ENCODE results near the gene PLXNA2.

PLXNA2 gene

DNA sequence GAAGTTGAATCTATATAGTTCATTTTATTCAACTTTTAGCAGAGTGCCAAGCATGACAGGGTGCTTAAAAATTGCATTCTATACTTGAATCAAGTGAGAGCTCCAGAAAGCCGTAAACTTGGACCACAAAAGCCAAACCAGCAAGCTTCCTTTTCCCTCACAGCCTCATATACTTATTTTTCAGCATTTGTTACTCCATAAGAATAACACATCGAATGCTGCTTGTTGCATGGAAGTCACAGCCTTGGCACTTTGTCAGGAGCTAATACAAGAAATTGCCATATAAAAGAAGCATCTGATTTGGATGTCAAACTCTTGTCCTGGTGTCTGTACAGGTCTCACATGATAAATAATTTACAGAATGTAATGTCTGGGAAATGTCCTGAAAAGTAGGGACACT, 87.4 kb downstream of the PLXNA2 start:
- Mint-ChIP-seq H3K4me3 (no peak overlapping the region), H3K36me3 (ENCODE audit: insufficient read depth) (peaks cover 2% of the 10 kb centered on the region), H3K9me3 (no peaks in the 10 kb centered on the region), H3K27me3 (peaks cover 12 to 19% of the 10 kb centered on the region in 2 donors), H3K4me1 (ENCODE audit: low read depth in 2 of 2) (no peaks in the 10 kb centered on the region), H3K27ac (no peak overlapping the region)
- ATAC-seq (replicated peaks) (no peak), DNase-seq (no peak)

DNA sequence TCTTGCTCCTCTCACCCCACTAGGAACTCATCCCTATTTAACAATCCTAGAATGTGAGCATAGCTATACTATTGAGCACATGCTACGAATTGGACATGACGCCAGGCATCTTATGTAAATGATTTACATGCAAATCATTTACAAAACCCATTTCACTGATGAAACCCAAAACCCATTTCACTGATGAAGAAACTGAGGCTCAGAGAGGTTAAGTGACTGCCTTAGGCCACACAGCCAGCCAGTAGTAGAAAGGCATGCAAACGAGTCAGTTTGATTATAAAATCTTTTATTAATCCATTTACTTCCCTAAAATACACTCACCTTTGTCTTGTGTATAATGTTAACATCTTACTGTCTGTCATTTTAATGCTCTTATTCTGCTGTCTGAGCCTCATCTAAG, 87.9 kb downstream of the PLXNA2 start:
- H3K9me3 Mint-ChIP-seq, result no peaks in the 10 kb centered on the region
- H3K4me1 Mint-ChIP-seq (ENCODE audit: low read depth in 2 of 2), result no peaks in the 10 kb centered on the region
- DNase-seq (no peak), ATAC-seq (replicated peaks) (no peak)
- H3K27ac Mint-ChIP-seq, result no peak overlapping the region
- H3K36me3 Mint-ChIP-seq (ENCODE audit: insufficient read depth), result peaks cover 2% of the 10 kb centered on the region
- peaks cover 10 to 19% of the 10 kb centered on the region in 2 donors for H3K27me3 Mint-ChIP-seq
- H3K4me3 Mint-ChIP-seq, result no peak overlapping the region

DNA sequence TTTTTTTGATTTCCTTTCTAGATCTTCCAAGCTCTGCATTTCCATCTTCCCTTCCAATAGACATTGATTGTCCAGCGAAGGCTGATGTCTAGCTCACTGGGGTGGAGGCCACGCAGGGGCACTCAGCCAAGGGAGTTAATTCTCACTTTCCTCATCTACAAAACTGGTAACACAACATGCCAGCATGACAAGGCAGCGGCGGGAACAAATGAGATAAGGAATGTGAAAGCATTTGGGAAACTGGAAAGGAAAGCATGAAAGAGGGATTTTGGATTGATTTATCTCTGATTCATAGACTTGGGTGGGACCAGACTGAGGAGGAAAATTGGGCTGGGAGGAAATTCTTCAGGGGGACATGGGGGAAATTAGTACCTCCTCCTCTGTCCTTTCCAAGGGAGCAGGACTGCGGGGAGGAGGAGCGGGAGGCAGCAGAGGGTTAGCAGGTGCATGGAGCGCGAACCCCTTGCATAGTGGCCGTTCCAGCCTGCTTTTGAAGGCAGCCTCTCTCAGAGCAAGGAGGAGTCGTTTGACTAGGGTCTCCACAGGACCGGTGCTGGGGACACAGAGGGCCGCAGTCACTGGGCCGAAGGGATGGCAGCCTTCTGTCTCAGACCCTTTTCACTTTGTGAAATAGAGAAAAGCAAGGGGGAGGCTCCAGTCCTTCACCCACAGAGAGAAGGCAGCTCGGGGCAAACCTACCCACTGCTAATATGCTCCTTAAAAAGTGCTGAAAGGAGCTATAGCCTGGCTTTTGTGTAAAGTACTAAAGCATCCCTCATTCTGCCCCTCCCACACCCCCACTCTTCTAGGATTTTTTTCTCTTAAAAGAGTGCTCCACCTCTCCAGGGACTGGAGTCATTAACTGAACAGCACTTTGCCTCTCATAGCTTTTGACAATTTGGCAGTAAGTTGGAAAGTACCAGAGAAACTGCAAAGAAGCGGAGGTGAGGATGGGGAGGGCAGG, 89.2 kb downstream of the PLXNA2 start:
- peaks cover 10 to 19% of the 10 kb centered on the region in 2 donors for H3K27me3 Mint-ChIP-seq
- peaks cover 2% of the 10 kb centered on the region for H3K36me3 Mint-ChIP-seq (ENCODE audit: insufficient read depth)
- no peak overlapping the region for H3K27ac Mint-ChIP-seq
- H3K9me3 Mint-ChIP-seq, result no peaks in the 10 kb centered on the region
- no peak overlapping the region for H3K4me3 Mint-ChIP-seq
- ATAC-seq (replicated peaks) (no peak), DNase-seq (no peak)
- no peaks in the 10 kb centered on the region for H3K4me1 Mint-ChIP-seq (ENCODE audit: low read depth in 2 of 2)

DNA sequence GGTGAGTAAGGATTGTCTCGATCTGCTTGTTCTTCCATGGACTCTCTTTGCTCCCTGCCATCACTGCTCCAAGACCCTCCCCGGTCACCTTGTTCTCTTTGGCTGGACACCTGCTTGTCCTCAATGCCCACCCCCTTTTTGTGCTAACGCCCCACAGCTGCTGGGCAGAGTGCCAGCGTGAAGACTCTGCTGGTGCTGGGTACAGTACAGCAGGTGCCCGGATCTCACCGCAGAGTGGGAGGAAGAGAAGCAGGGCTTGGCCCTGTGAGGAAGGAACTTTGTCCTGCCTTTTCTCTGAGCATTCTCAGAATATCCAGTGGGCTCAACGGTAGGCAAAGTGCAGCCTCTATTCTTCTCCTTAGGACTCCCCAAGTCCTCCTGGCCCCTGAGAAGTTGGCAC, 90.1 kb downstream of the PLXNA2 start:
- H3K9me3 Mint-ChIP-seq, result no peaks in the 10 kb centered on the region
- DNase-seq, result no peak
- peaks cover 2% of the 10 kb centered on the region for H3K36me3 Mint-ChIP-seq (ENCODE audit: insufficient read depth)
- H3K4me1 Mint-ChIP-seq (ENCODE audit: low read depth in 2 of 2), result no peaks in the 10 kb centered on the region
- H3K4me3 Mint-ChIP-seq, result no peak overlapping the region
- H3K27ac Mint-ChIP-seq, result no peak overlapping the region
- H3K27me3 Mint-ChIP-seq, result peaks cover 10 to 19% of the 10 kb centered on the region in 2 donors
- no peak for ATAC-seq (replicated peaks)

DNA sequence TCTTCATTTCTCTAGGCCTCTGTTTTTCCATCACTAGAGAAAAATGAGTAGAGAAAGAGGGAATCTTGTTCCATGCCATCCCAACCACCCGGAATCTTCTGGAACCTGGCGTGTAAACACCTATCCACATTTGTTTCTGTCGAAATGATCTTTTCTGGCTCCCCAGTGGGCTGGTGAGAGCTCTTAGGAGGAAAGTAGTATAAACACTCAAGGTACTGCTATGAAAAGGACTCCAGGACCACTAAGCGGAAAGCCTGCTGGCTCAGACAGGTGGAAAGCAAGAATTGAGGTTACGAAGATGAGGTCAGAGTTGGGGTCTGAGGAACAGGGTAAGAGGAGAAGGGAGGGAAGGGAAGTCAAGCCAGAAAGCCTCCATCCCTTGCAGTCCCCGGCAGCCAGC, 90.8 kb downstream of the PLXNA2 start:
- DNase-seq (no peak), ATAC-seq (replicated peaks) (no peak)
- Mint-ChIP-seq H3K27ac (no peak overlapping the region), H3K4me1 (ENCODE audit: low read depth in 2 of 2) (no peaks in the 10 kb centered on the region), H3K27me3 (peaks cover 10 to 19% of the 10 kb centered on the region in 2 donors), H3K36me3 (ENCODE audit: insufficient read depth) (peaks cover 2% of the 10 kb centered on the region), H3K4me3 (no peak overlapping the region), H3K9me3 (no peaks in the 10 kb centered on the region)

DNA sequence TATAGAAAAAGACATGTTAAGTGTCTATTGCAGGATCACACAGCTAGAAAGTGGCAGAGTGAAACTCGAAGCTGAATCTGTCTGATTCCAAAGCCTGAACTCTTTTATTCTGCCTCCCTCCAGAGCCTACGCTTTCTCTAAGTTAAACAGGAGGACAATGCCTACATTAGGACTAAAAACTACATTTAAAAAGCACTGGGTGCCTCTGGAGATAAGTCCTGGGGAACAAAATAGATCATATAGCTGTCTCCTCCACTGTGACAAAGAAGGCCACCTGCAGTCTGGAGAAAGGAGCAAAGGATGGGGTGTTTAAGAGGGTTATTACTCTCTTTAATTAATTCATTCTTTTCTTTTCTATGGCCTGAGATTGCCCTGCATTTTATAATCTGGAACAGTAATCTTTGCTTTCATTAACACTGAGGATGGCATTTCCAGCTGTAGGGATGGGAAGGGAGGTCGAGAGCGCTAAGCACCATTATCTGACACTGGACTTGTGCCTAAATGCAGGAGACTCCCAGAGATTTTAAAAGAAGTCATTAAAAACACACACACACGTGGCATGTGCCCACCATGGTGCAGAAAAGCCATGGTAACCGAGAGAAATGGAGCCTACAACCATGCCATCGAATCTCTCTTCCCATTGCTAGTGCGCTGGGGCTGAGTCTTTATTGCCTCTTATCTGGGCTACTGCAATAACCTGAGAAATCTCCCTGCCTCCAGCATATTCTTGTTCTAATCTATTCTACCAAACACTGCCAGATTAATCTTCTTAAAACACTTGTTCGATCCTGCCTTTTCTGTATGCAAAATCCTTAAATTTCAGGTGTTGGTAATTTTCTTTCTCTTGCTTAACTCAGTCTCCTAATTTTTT, 92.2 kb downstream of the PLXNA2 start:
- H3K9me3 Mint-ChIP-seq, result no peaks in the 10 kb centered on the region
- no peak overlapping the region for H3K4me3 Mint-ChIP-seq
- DNase-seq (no peak), ATAC-seq (replicated peaks) (no peak)
- no peak overlapping the region for H3K27ac Mint-ChIP-seq
- peaks cover 10 to 19% of the 10 kb centered on the region in 2 donors for H3K27me3 Mint-ChIP-seq
- no peaks in the 10 kb centered on the region for H3K4me1 Mint-ChIP-seq (ENCODE audit: low read depth in 2 of 2)
- H3K36me3 Mint-ChIP-seq (ENCODE audit: insufficient read depth), result peaks cover 2% of the 10 kb centered on the region

DNA sequence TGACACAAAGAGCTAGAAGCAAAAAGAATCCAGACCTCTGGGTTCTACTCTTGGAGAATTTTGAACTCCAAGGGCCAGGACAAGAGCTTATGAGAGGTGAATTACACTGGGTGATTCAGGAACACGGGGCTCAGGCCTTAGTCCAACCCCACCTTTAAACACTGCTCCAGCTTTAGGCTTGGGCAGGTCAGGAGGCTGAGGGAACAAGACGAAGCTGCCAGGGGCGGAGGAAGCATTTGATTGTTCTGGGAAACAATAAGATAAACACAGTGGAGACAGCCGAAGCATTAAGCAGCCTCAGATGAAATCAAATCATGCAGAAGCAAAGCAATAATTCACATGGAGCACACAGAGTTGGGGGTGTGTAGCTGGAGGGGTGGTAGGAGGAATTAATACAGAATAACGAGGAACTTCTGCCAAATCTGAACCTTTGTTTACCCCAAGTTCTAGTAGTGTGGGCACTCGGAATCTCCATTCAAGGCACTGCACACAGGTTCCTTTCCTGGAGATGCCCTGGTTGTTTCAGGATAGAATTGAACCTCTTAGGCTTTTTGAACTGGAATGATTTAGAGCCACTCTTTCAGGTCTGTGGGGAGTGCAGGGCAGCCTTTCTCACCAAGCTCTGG, 93.2 kb downstream of the PLXNA2 start:
- DNase-seq (no peak), ATAC-seq (replicated peaks) (no peak)
- Mint-ChIP-seq H3K4me1 (ENCODE audit: low read depth in 2 of 2) (no peaks in the 10 kb centered on the region), H3K36me3 (ENCODE audit: insufficient read depth) (peaks cover 2% of the 10 kb centered on the region), H3K27ac (no peak overlapping the region), H3K27me3 (peaks cover 10 to 19% of the 10 kb centered on the region in 2 donors), H3K9me3 (no peaks in the 10 kb centered on the region), H3K4me3 (no peak overlapping the region)

DNA sequence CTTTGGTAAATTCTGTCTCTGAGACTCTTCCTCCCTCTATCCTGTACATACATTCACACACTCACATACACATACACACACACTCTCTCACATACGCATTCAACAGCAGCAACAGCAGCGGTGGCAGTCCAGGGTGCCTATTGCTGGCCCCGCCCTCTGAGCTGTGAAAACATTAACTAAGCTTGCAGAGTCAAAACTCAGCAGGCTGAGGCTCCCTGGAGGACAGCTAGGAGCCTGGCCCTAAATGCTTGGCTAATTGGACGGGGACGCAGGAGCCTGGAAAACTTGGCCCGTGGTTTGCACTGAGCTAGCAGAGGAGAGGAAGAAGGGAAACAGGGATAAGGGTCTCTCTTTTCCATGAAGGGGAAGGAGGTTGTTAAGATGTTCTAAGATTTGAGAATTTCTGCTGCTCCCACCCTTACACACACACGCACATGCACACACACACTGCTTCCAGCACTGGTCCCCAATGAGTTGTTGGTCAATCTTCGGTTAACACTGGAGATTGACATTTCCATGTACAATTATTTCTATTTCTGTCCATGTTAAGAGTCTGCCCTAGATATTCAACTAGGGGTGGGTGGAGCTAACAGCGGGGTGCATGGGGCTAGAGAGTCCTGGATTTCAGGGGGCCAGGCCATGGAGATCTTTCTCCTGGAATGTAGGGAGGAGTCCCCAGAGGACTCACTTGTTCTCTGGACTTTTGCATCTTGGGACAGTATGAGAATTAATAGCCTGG, 94.2 kb downstream of the PLXNA2 start:
- Mint-ChIP-seq H3K4me3 (no peak overlapping the region), H3K4me1 (ENCODE audit: low read depth in 2 of 2) (no peaks in the 10 kb centered on the region), H3K36me3 (ENCODE audit: insufficient read depth) (peaks cover 2% of the 10 kb centered on the region), H3K27me3 (peaks cover 7 to 18% of the 10 kb centered on the region in 2 donors), H3K27ac (no peak overlapping the region), H3K9me3 (no peaks in the 10 kb centered on the region)
- ATAC-seq (replicated peaks) (no peak), DNase-seq (no peak)

DNA sequence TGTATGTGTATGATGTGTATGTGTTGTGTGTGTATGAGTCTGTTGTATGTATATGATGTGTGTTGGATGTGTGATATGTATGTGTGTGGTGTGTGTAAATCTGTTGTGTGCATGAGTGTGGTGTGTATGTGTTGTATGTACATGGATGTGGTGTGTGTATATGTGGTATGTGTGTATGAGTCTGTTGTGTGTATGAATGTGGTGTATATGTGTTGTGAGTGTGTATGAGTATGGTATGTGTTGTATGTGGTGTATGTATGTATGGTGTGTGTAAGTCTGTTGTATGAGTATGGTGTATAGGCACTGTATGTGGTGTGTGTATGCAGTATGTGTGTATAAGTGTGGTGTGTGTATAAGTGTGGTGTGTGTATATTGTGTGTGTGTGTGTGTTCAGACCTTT, 95.0 kb downstream of the PLXNA2 start:
- ATAC-seq (replicated peaks), result no peak
- no peak for DNase-seq
- Mint-ChIP-seq H3K4me1 (ENCODE audit: low read depth in 2 of 2) (no peaks in the 10 kb centered on the region), H3K4me3 (no peak overlapping the region), H3K9me3 (no peaks in the 10 kb centered on the region), H3K27ac (no peak overlapping the region), H3K27me3 (peaks cover 0 to 11% of the 10 kb centered on the region in 2 donors), H3K36me3 (ENCODE audit: insufficient read depth) (no peaks in the 10 kb centered on the region)

DNA sequence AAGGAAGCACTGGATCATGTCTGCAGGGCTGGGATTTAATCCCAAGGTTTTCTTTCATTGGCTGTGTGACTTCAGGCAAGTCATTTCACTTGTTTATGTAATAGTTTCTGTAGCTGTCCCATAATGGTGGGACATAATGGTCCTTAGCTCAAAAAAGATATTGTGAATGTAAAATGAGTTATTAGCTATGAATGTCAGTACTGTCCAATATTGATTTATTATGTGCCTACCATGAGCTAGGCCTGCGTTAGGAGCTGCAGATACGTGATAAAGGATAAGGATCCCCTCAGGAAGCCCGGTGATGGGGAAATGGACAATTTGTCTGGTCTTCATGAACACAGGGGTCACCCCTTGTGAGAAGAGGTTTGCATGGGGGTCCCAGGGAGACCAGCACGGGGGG, 95.8 kb downstream of the PLXNA2 start:
- Mint-ChIP-seq H3K4me1 (ENCODE audit: low read depth in 2 of 2) (no peaks in the 10 kb centered on the region), H3K27ac (no peak overlapping the region), H3K9me3 (no peaks in the 10 kb centered on the region), H3K36me3 (ENCODE audit: insufficient read depth) (no peaks in the 10 kb centered on the region), H3K27me3 (peaks cover 0 to 7% of the 10 kb centered on the region in 2 donors), H3K4me3 (no peak overlapping the region)
- no peak for DNase-seq
- no peak for ATAC-seq (replicated peaks)

DNA sequence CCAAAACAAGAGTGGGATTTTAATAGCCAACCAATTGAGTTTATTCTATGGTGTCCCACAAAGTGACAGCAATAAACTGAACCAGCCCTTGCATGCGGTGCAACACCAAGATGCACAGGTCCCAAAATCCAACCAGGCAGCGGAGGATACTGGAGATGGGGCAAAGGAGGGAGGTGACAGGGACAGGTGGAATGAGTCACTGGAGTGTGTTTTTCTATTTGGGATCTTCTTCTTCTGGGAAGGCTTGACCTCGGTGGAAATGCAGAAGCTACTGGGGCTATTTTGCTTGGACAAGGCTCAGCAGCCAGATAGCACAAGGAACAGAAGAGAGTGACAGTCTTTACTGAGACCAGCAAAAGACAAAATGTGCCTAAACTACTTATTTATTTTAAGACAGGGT, 97.5 kb downstream of the PLXNA2 start:
- DNase-seq (no peak), ATAC-seq (replicated peaks) (no peak)
- H3K9me3 Mint-ChIP-seq, result no peaks in the 10 kb centered on the region
- no peaks in the 10 kb centered on the region for H3K4me1 Mint-ChIP-seq (ENCODE audit: low read depth in 2 of 2)
- no peak overlapping the region for H3K4me3 Mint-ChIP-seq
- no peaks in the 10 kb centered on the region for H3K36me3 Mint-ChIP-seq (ENCODE audit: insufficient read depth)
- no peaks in the 10 kb centered on the region for H3K27me3 Mint-ChIP-seq
- no peak overlapping the region for H3K27ac Mint-ChIP-seq

DNA sequence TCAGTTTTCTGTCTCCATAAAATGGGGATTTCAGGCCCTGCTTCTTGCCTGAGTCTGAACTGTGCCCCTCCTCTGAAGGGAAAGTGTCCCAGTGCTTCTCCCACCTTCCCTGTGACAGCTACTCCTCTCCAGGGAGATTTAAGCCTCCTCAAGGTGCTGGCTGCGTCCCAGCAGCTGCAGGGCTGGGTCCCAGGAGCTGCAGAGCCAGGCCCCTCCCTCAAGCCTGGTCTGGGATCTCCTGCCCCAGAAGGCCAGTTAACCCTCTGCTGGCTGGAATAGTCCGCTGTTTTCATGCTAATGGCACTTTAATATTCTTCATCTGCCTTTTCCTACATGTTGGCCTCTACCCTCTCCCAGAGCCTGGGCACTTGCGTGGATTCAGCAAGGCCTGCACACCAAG, 99.0 kb downstream of the PLXNA2 start:
- H3K4me1 Mint-ChIP-seq (ENCODE audit: low read depth in 2 of 2), result no peaks in the 10 kb centered on the region
- H3K4me3 Mint-ChIP-seq, result no peak overlapping the region
- ATAC-seq (replicated peaks) (no peak), DNase-seq (no peak)
- no peak overlapping the region for H3K27ac Mint-ChIP-seq
- no peaks in the 10 kb centered on the region for H3K27me3 Mint-ChIP-seq
- H3K36me3 Mint-ChIP-seq (ENCODE audit: insufficient read depth), result no peaks in the 10 kb centered on the region
- no peaks in the 10 kb centered on the region for H3K9me3 Mint-ChIP-seq
